ENCODE measurements around the gene RAPGEF5.

The RAPGEF5 gene

GRCh38 chr7:22251281-22251680 lies 105.7 kb downstream of the RAPGEF5 start:
- in situ Hi-C loops (cut with MboI; ENCODE audit: low sequenced_read_pairs, unreplicated experiment), result no loop called here
- no peak for DNase-seq (ENCODE audit: low spot score)
- no peak for TF ChIP-seq CTCF (IDR thresholded peaks at IDR 0.05; ENCODE audit: borderline replicate concordance, control extremely low read depth, extremely low read depth, insufficient read depth, missing control alignments)

GRCh38 chr7:22250390-22250789 lies 106.6 kb downstream of the RAPGEF5 start:
- DNase-seq (ENCODE audit: low spot score), result no peak
- TF ChIP-seq CTCF (IDR thresholded peaks at IDR 0.05; ENCODE audit: borderline replicate concordance, control extremely low read depth, extremely low read depth, insufficient read depth, missing control alignments), result no peak
- in situ Hi-C loops (cut with MboI; ENCODE audit: low sequenced_read_pairs, unreplicated experiment), result no loop called here

GRCh38 chr7:22248111-22248809 lies 108.7 kb downstream of the RAPGEF5 start:
- DNase-seq (ENCODE audit: low spot score), result no peak
- in situ Hi-C loops (cut with MboI; ENCODE audit: low sequenced_read_pairs, unreplicated experiment), result no loop called here
- no peak for TF ChIP-seq CTCF (IDR thresholded peaks at IDR 0.05; ENCODE audit: borderline replicate concordance, control extremely low read depth, extremely low read depth, insufficient read depth, missing control alignments)

- no peak for DNase-seq (ENCODE audit: low spot score)
- TF ChIP-seq CTCF (IDR thresholded peaks at IDR 0.05; ENCODE audit: borderline replicate concordance, control extremely low read depth, extremely low read depth, insufficient read depth, missing control alignments), result no peak
- in situ Hi-C loops (cut with MboI; ENCODE audit: low sequenced_read_pairs, unreplicated experiment), result no loop called here
Observed at GRCh38 chr7:22241805-22242390, 115.1 kb downstream of the RAPGEF5 start.

GRCh38 chr7:22240904-22241571 lies 115.9 kb downstream of the RAPGEF5 start:
- TF ChIP-seq CTCF (IDR thresholded peaks at IDR 0.05; ENCODE audit: borderline replicate concordance, control extremely low read depth, extremely low read depth, insufficient read depth, missing control alignments), result no peak
- in situ Hi-C loops (cut with MboI; ENCODE audit: low sequenced_read_pairs, unreplicated experiment), result no loop called here
- DNase-seq (ENCODE audit: low spot score), result no peak

GRCh38 chr7:22238354-22239311 lies 118.3 kb downstream of the RAPGEF5 start:
- in situ Hi-C loops (cut with MboI; ENCODE audit: low sequenced_read_pairs, unreplicated experiment), result no loop called here
- no peak for DNase-seq (ENCODE audit: low spot score)
- no peak for TF ChIP-seq CTCF (IDR thresholded peaks at IDR 0.05; ENCODE audit: borderline replicate concordance, control extremely low read depth, extremely low read depth, insufficient read depth, missing control alignments)
